ENCODE data around the gene ZNF385B.

ZNF385B gene

GRCh38 chr2:179543361-179543901 lies 318.0 kb downstream of the ZNF385B start:
- DNase-seq: no peak

DNA sequence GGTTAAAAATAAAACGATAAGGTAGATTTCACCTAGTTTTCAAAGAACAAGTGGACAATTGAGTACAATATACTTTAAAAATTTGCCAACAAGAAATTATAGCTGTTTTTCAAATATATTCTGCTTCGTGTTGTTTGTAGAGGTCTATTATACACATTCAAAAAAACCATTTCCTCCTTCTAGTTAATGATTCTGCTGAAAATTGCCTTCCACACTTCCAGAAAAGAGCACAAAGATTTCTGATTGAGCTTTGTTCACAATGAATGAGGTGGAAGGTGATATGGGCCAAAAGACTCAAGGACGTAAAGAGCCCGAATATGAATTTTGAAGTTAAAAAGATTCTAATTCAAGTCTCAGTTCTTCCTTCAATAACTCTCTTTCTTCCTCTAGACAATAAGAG lies 319.8 kb downstream of the ZNF385B start:
- no peak for DNase-seq

GRCh38 chr2:179539124-179539511 lies 322.3 kb downstream of the ZNF385B start:
- no peak for DNase-seq

GRCh38 chr2:179538406-179539123 lies 322.8 kb downstream of the ZNF385B start:
- DNase-seq: no peak

DNA sequence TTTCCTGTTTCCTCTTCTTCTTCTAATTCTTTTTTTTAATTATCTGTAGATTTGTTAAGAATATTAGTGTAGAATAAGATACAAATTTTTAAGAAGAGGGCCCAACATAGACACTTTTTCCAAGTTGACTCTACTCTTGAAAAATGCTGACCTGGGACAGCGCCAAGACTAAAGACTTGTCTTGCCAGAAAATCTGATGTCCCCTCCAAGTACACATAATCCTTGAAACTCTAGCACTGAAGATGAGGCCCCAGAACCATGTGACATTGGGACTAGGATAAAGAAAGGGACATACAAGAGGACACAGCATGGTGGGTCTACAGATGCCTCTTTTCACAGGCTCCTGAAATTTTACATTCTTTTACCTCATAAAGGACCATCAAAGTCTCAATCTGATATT lies 325.2 kb downstream of the ZNF385B start:
- no peak for DNase-seq

- no peak for DNase-seq
Measured at GRCh38 chr2:179533875-179534274, 327.5 kb downstream of the ZNF385B start.

- no peak for DNase-seq
Measured at GRCh38 chr2:179532863-179533278, 328.5 kb downstream of the ZNF385B start.

DNA sequence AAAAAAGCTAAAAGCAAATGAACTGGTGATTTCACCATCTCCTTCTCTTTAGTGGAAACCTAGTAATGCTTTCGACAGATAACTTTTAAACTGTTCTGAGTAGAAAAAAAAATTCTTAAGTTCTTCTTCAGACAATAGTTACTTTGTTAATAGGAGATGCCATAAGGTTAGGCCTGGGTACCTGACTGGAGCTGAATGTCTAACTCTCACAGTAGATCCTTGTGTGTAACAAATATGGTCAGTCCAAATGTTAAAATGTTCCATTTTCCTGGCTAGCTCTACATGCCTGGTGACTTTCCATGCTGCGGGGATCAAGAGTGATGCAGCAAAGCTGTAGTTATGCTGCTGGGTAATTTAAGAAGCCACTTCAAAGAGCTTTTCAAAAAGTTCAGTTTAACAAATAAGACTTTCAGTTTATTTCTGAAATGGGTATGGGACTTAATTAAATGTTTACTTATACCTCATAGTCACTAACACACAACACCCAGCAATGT lies 332.8 kb downstream of the ZNF385B start:
- DNase-seq: no peak

DNA sequence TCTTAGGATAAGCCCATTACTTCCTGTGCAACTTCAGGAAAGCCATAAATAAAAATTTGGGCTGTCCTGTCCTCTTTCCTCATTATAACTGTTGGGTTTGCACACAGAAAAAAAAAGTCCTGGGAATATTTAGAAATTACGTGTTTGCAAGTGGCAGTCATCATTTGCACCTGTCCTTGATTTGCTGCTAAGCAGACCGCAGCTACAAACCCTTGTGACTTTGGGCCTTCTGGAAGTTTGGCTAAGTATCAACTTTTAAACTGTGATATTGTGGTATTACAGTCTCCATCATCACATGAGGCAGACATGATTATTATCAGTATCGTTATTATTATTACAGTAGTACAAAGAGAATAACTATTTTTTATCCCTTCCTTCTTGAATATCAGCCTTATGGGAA lies 336.1 kb downstream of the ZNF385B start:
- DNase-seq: no peak

- DNase-seq: no peak
Measured at GRCh38 chr2:179524809-179525339, 336.5 kb downstream of the ZNF385B start.

DNA sequence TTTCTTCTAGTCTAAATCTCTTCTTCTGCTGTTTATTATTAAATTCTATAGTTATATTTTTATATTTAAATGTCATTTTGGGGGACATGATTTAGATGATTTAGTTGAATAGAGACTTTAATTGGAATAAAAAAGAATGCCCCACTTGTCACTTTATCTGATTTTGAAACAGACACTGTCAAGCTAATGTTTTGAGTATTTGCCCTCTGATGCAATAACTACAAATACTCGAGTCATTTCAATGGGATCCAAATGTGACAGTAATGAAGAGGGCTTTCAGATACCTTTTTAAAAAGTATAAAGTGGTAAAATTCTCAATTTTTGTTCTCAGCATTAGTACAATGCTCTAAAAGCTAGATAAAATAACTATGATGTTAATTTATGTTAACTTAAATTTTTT lies 339.5 kb downstream of the ZNF385B start:
- no peak for DNase-seq

DNA sequence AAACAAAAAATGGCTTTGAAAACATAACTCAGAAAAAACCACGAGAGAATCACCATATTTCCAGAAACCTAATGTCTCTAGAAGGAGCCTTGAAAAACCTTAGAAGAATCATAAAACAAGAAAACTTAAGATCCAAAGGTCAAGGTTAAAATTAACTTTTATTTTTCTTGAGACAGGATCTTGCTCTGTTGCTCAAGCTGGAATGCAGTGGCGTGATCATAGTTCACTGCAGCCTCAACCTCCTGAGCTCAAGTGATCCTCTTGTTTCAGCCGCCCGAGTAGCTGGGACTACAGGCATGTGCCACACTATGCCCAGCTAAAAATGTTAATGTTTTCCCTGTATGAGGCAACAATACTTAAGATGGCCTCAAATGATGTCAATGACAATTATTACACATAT lies 342.6 kb downstream of the ZNF385B start:
- no peak for DNase-seq

DNA sequence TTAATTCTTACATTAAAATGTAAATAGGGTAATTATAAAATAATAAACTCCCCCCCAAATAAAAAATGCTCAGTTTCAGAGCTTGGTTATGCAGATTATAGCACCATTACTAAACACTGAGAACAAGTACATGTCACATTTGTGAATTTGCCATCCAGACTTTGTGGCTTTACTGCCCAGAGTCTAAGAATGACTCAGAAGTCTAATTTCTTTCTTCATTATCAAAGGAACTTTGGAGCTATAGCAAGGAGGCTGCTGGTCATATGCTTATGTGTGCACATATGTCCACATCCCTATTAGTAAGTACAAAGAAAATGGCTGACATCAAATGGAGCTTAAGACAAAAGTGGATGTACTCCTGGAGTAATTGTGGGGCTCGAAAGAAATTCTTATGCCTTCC lies 348.2 kb downstream of the ZNF385B start:
- DNase-seq: no peak

DNA sequence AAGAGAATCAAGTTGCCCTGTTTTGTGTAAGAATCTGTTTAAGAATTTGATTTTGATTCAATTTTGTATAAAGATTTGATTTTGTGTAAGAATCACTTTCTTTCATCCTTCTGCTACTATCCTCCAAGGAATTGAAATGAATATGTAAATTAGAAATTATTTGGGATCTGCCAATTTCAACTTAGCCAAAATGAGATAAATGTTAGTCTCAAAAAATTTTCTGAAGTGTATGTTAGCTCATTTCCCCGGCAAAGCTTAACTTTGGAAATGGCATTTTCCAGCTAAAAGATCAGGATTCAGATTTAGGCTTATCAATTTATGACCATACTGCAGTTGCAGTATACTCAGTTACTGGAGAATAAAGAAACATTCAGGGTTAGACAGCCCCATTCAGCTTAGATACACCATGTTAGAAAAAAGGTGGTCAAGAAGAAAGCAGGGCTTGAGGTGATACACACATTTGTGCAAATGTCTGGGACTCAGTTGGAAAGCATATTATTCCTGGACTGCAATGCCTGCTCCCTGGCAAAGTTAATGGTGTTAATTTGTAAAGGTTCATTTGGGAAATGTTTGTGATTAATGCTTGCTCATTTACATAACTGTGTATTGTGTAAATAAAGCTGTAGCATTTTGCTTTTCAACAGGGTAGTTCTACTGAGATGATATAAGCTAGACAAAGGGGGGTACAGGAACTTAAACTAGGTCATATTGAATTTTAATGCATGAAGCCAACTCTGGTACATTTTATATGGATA lies 349.0 kb downstream of the ZNF385B start:
- no peak for DNase-seq

DNA sequence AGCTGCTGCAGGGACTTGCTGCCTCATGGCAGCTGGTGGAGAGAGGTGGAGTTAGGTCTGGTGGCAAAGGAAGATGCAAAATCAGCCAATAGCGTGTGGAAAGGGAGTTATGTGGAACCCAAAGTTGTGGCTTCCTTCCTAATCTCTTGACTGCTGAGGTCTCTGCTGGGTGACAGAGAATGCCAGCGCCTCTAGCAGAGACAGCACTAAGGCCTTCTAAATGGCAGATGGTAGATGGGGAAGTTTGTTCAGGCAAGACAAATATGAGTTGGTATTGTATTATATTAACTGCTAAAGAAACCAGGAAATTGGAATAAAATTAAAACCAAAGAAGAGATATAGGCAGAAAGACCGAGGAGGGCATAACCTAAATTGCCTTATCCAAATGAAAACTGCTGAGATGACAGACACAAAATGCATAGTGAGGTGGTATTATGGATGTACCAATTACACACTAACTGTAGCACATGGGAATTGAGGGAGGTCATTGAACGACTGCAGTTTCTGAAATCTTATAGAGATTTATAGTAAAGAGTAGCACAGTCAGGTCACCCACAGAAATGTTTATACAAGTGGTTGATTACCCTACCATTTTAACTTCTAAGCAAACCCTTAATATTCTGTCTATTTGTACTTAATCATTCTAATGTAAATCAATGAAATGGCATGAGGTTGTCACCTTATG lies 350.2 kb downstream of the ZNF385B start:
- no peak for DNase-seq

DNA sequence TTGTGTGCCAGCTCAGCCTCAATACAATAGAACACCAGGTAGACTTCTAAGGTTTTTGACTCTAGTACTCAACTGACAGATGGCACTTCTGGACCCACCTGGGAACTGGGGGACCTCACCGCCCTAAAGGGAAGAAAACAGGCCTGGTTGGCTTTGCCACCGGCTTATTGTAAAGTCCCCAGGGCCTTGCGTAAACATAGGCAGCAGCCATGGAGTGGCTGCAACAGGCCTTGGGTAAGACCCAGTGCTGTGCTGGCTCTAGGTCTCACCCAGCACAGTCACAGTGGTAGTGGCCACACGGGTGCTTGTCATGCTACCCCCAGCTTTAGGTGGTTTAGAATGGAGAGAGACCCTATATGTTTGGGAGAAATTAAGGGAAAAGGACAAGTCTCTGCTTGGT lies 366.1 kb downstream of the ZNF385B start:
- DNase-seq: no peak

- no peak for DNase-seq
Measured at GRCh38 chr2:179488563-179488962, 372.8 kb downstream of the ZNF385B start.

GRCh38 chr2:179487010-179487731 lies 374.2 kb downstream of the ZNF385B start:
- DNase-seq: no peak

DNA sequence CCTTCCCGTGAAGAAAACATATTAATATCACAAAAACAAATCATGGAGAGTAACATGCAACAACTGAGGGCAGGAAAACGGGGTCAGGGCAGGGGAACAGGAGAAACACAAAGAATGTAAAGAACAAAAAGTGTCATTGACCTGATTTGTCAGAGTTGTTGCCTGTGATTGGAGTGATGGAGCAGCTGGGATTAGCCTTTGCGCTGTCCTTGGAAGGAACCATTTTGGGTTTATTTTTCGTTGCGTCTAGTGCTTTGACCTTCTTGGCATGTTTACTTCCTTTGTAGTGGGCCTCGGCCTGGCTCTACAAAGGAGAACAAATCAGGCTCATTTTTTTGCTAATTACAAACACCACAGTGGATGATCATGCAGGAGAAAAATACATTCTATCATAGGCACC lies 378.3 kb downstream of the ZNF385B start:
- no peak for DNase-seq

DNA sequence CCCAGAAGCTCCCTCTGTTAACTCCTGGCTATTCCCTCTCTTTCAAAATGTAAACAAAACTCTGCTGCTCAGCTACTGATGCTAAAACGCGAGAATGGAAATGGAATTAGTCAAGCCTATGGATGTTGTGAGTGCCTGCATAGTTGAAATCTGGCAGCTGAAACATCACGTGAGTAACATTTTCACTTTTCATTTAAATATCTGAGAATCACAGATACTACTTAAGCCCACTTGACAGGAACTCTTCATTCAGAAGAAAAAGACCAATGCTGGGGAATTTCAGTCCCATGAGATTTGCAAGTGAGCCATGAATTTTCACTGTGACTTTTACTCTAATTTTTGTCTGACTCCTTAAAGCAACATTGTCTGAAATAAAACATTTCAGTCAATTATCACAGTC lies 381.5 kb downstream of the ZNF385B start:
- no peak for DNase-seq

- no peak for DNase-seq
Measured at GRCh38 chr2:179478771-179479170, 382.6 kb downstream of the ZNF385B start.

GRCh38 chr2:179470992-179471391 lies 390.4 kb downstream of the ZNF385B start:
- DNase-seq: no peak

DNA sequence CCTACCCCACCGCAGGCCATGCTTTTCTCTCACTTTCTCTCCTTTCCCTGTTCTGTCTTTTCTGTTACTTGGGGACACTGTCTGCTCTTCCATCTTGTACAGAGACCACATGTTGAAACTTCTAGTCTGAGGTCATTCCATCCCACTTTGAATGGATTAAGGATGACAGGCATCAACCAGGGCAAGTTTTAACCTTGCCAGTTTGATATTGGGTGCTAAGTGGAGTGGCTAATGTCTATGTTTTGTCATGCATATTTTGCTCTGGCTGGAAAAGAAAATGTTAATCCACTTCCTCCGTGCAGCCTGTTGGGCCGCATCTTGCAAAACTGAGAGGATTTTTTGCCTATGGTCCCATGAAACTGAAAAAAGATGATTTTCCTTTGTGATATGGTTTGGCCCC lies 391.3 kb downstream of the ZNF385B start:
- DNase-seq: no peak
